Neural cell (in vitro differentiated cells): ENCODE measurements around the gene CDK6. TPM values are rescaled to one million over a fixed set of nuclear protein-coding genes. Genes with fewer than 3 reads are reported as not detected.

ENCODE experiments used
- H2AFZ ChIP-seq: fragments of 200-600, 300-800 bp; sonication (generic), shearing (Covaris generic); 2 replicates; pipeline ENCODE4 v1.6.0; 2014; ENCODE audit warnings: low read depth, mild to moderate bottlenecking, antibody characterized with exemption, low read length, moderate library complexity
- H3F3A ChIP-seq: fragments of 200-600 bp; shearing (Covaris generic); 2 replicates; pipeline ENCODE4 v1.6.1; 2016; ENCODE audit warnings: mild to moderate bottlenecking, moderate library complexity, mixed read lengths, antibody characterized with exemption, low read length; ENCODE audit not compliant: insufficient read depth, poor library complexity, severe bottlenecking
- H3K27ac ChIP-seq: fragments of 200-600, 300-800 bp; sonication (generic), shearing (Covaris generic); 2 replicates; pipeline ENCODE4 v1.5.1; 2014; ENCODE audit warnings: mild to moderate bottlenecking, low read length, moderate library complexity
- H3K27me3 ChIP-seq: fragments of 300-800, 200-600 bp; sonication (generic), shearing (Covaris generic); 2 replicates; pipeline ENCODE4 v1.6.0; 2014; ENCODE audit warnings: mild to moderate bottlenecking, low read depth, low read length, moderate library complexity; ENCODE audit not compliant: insufficient read depth
- H3K36me3 ChIP-seq: fragments of 300-800, 200-600 bp; sonication (generic), shearing (Covaris generic); 2 replicates; pipeline ENCODE4 v1.5.1; 2014; ENCODE audit warnings: mild to moderate bottlenecking, antibody characterized with exemption, low read length, moderate library complexity; ENCODE audit not compliant: insufficient read depth
- H3K4me2 ChIP-seq: fragments of 300-800, 200-600 bp; sonication (generic), shearing (Covaris generic); 2 replicates; pipeline ENCODE4 v1.6.0; 2014; ENCODE audit warnings: mild to moderate bottlenecking, low read length
- H3K4me3 ChIP-seq: fragments of 300-800, 200-600 bp; sonication (generic), shearing (Covaris generic); 2 replicates; pipeline ENCODE4 v1.5.1; 2014; ENCODE audit warnings: mild to moderate bottlenecking, low read length, moderate library complexity
- H3K79me2 ChIP-seq: fragments of 200-600 bp; shearing (Covaris generic); replicated peaks from 2 replicates; pipeline ENCODE4 v1.6.0; 2014; ENCODE audit warnings: mild to moderate bottlenecking, low read length, moderate library complexity; ENCODE audit not compliant: insufficient read depth
- H3K9ac ChIP-seq: fragments of 300-800, 200-600 bp; sonication (generic), shearing (Covaris generic); 2 replicates; pipeline ENCODE4 v1.6.1; 2016; ENCODE audit warnings: mild to moderate bottlenecking, low read length, mixed read lengths
- H3K9me2 ChIP-seq: fragments of 200-600 bp; shearing (Covaris generic); 2 replicates; pipeline ENCODE4 v1.6.1; 2016; ENCODE audit warnings: mild to moderate bottlenecking, low read length, mixed read lengths; ENCODE audit not compliant: insufficient read depth
- H3K9me3 ChIP-seq: fragments of 200-600, 300-800 bp; sonication (generic), shearing (Covaris generic); 2 replicates; pipeline ENCODE4 v1.6.1; 2016; ENCODE audit warnings: mild to moderate bottlenecking, mixed run types, low read length, moderate library complexity, mixed read lengths
- H4K20me1 ChIP-seq: fragments of 200-600 bp; shearing (Covaris generic); 2 replicates; pipeline ENCODE4 v1.6.1; 2016; ENCODE audit warnings: mild to moderate bottlenecking, mixed run types; ENCODE audit not compliant: insufficient read depth
- EP300 ChIP-seq: fragments of 450-650 bp; conservative IDR thresholded peaks from 2 replicates; pipeline ENCODE4 v1.6.1; 2014; ENCODE audit warnings: antibody characterized with exemption, mild to moderate bottlenecking, moderate library complexity; ENCODE audit not compliant: poor library complexity, severe bottlenecking
- EZH2 ChIP-seq: fragments of 200-600, 300-800 bp; shearing (Covaris generic), sonication (generic); IDR thresholded peaks from 2 replicates; pipeline ENCODE4 v1.6.1; 2014; ENCODE audit warnings: antibody characterized with exemption, low read length, borderline replicate concordance, mild to moderate bottlenecking; ENCODE audit not compliant: insufficient read depth, poor library complexity, severe bottlenecking
- MXI1 ChIP-seq: fragments of 450-650 bp; conservative IDR thresholded peaks from 2 replicates; pipeline ENCODE4 v1.6.1; 2014; ENCODE audit warnings: antibody characterized with exemption, mild to moderate bottlenecking; ENCODE audit not compliant: poor library complexity, severe bottlenecking
- POLR2AphosphoS5 ChIP-seq: IDR thresholded peaks from 2 replicates; pipeline ENCODE4 v1.6.1; 2012
- RAD21 ChIP-seq: fragments of 450-650 bp; conservative IDR thresholded peaks from 2 replicates; pipeline ENCODE4 v1.6.1; 2014; ENCODE audit warnings: antibody characterized with exemption, mild to moderate bottlenecking, moderate library complexity
- SMC3 ChIP-seq: fragments of 450-650 bp; conservative IDR thresholded peaks from 2 replicates; pipeline ENCODE4 v1.6.1; 2014; ENCODE audit warnings: antibody characterized with exemption, mild to moderate bottlenecking, moderate library complexity; ENCODE audit not compliant: poor library complexity
- TAF1 ChIP-seq: IDR thresholded peaks from 2 replicates; pipeline ENCODE4 v1.6.1; 2012; ENCODE audit warnings: low read depth
- polyA plus RNA-seq: library from polyadenylated mRNA; depleted of rRNA; stranded (reverse); fragments of >200 nt; gene quantifications from 2 replicates; pipeline ENCODE4 v1.2.3, GENCODE V29; 2014
- TF ChIP-seq, protein P1 (sequence below): IDR thresholded peaks from 2 replicates; pipeline ENCODE4 v1.6.1; 2012; ENCODE audit warnings: borderline replicate concordance
- TF ChIP-seq, protein P2 (sequence below): fragments of 450-650 bp; IDR thresholded peaks from 2 replicates; pipeline ENCODE4 v1.5.1; 2014; ENCODE audit warnings: antibody characterized with exemption, mild to moderate bottlenecking, moderate library complexity; ENCODE audit not compliant: poor library complexity, severe bottlenecking

Gene CDK6
- polyA plus RNA-seq, 1 donor from 2014 or later = 4.1 TPM

DNA sequence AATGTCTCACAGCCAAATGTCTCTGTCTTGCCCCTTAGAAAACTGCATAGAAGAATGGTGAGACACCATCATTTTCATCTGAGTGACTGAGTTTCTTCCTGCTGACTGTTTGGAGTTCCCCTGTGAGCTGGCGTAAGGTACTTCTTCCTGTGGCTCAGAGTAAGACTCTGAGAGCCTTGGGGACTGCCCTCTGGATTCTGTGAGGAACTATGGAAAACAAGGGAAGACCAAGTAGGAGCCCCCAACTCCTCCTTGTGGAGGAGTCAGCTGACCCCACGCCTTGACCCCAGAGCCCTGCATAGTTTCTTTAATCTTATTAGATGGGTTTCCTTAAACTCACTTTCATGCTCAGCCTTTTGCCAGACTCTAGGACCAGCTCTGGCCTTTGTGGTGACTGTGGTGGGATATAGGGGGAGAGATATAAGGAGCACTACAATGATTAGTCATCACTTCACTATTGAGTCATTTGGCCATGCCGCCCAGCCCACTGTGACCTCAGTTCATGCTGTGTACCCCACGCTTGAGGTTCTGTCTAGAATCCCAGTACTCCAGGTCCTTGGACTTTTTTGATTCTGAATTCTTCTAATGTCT lies 194.4 kb downstream of the CDK6 start:
- Histone ChIP-seq H3K27me3 (no peaks in the 10 kb centered on the region), H2AFZ (no peak overlapping the region), H4K20me1 (no peaks in the 10 kb centered on the region), H3K9ac (no peak overlapping the region), H3K36me3 (no peaks in the 10 kb centered on the region), H3K9me2 (no peaks in the 10 kb centered on the region), H3K4me2 (no peak overlapping the region), H3K4me3 (no peak overlapping the region), H3K9me3 (no peaks in the 10 kb centered on the region), H3K27ac (no peak overlapping the region), H3F3A (no peaks in the 10 kb centered on the region), H3K79me2 (no peaks in the 10 kb centered on the region)
- TF ChIP-seq TAF1 (no peak), RAD21 (no peak)
- TF ChIP-seq, protein P1, sequence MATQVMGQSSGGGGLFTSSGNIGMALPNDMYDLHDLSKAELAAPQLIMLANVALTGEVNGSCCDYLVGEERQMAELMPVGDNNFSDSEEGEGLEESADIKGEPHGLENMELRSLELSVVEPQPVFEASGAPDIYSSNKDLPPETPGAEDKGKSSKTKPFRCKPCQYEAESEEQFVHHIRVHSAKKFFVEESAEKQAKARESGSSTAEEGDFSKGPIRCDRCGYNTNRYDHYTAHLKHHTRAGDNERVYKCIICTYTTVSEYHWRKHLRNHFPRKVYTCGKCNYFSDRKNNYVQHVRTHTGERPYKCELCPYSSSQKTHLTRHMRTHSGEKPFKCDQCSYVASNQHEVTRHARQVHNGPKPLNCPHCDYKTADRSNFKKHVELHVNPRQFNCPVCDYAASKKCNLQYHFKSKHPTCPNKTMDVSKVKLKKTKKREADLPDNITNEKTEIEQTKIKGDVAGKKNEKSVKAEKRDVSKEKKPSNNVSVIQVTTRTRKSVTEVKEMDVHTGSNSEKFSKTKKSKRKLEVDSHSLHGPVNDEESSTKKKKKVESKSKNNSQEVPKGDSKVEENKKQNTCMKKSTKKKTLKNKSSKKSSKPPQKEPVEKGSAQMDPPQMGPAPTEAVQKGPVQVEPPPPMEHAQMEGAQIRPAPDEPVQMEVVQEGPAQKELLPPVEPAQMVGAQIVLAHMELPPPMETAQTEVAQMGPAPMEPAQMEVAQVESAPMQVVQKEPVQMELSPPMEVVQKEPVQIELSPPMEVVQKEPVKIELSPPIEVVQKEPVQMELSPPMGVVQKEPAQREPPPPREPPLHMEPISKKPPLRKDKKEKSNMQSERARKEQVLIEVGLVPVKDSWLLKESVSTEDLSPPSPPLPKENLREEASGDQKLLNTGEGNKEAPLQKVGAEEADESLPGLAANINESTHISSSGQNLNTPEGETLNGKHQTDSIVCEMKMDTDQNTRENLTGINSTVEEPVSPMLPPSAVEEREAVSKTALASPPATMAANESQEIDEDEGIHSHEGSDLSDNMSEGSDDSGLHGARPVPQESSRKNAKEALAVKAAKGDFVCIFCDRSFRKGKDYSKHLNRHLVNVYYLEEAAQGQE = no peak

GRCh38 chr7:92639966-92640365 lies 196.4 kb downstream of the CDK6 start:
- no peaks in the 10 kb centered on the region for H3K36me3 ChIP-seq
- H3K79me2 ChIP-seq = no peaks in the 10 kb centered on the region
- no peak overlapping the region for H3K9ac ChIP-seq
- H3K27me3 ChIP-seq = no peaks in the 10 kb centered on the region
- no peaks in the 10 kb centered on the region for H3K9me2 ChIP-seq
- H3F3A ChIP-seq = no peaks in the 10 kb centered on the region
- no peaks in the 10 kb centered on the region for H3K9me3 ChIP-seq
- no peak overlapping the region for H3K4me2 ChIP-seq
- H3K27ac ChIP-seq = no peak overlapping the region
- no peaks in the 10 kb centered on the region for H4K20me1 ChIP-seq
- no peak overlapping the region for H2AFZ ChIP-seq
- TF ChIP-seq SMC3 = no peak
- TF ChIP-seq EP300 = no peak
- no peak for TF ChIP-seq TAF1
- TF ChIP-seq, protein P1 = no peak
- no peak for TF ChIP-seq RAD21
- TF ChIP-seq, protein P2, sequence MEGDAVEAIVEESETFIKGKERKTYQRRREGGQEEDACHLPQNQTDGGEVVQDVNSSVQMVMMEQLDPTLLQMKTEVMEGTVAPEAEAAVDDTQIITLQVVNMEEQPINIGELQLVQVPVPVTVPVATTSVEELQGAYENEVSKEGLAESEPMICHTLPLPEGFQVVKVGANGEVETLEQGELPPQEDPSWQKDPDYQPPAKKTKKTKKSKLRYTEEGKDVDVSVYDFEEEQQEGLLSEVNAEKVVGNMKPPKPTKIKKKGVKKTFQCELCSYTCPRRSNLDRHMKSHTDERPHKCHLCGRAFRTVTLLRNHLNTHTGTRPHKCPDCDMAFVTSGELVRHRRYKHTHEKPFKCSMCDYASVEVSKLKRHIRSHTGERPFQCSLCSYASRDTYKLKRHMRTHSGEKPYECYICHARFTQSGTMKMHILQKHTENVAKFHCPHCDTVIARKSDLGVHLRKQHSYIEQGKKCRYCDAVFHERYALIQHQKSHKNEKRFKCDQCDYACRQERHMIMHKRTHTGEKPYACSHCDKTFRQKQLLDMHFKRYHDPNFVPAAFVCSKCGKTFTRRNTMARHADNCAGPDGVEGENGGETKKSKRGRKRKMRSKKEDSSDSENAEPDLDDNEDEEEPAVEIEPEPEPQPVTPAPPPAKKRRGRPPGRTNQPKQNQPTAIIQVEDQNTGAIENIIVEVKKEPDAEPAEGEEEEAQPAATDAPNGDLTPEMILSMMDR = no peak
- TF ChIP-seq POLR2AphosphoS5 = no peak
- no peak for TF ChIP-seq MXI1
- TF ChIP-seq EZH2 = no peak
- no peak overlapping the region for H3K4me3 ChIP-seq
